GM21360 (cell line): ENCODE measurements around the gene HCAR3.
"Not testable (repeated sequence)": the region's sequence is repeated elsewhere in the genome, so short reads cannot be mapped to it uniquely, and the experiment has no call there.

Experiments used
- ATAC-seq: cut with Tn5 transposase; IDR thresholded peaks from one replicate; pipeline ENCODE4 v1.9.1; 2021; ENCODE audit warnings: mild to moderate bottlenecking, moderate library complexity; ENCODE audit not compliant: unreplicated experiment

The HCAR3 gene

GRCh38 chr12:122716658-122717057, at the start of gene HCAR3:
TSS of gene HCAR3 (minus strand) at chr12:122716811. CDS start at chr12:122716737, 74 bp downstream.
- not testable (repeated sequence) for ATAC-seq

GRCh38 chr12:122757568-122757967, 41.0 kb upstream of the HCAR3 start:
- ATAC-seq: no peak

- no peak for ATAC-seq
These were observed 38.2 kb upstream of the HCAR3 start for GRCh38 chr12:122754790-122755189.

- no peak for ATAC-seq
These were observed 36.7 kb upstream of the HCAR3 start for GRCh38 chr12:122753319-122753650.

DNA sequence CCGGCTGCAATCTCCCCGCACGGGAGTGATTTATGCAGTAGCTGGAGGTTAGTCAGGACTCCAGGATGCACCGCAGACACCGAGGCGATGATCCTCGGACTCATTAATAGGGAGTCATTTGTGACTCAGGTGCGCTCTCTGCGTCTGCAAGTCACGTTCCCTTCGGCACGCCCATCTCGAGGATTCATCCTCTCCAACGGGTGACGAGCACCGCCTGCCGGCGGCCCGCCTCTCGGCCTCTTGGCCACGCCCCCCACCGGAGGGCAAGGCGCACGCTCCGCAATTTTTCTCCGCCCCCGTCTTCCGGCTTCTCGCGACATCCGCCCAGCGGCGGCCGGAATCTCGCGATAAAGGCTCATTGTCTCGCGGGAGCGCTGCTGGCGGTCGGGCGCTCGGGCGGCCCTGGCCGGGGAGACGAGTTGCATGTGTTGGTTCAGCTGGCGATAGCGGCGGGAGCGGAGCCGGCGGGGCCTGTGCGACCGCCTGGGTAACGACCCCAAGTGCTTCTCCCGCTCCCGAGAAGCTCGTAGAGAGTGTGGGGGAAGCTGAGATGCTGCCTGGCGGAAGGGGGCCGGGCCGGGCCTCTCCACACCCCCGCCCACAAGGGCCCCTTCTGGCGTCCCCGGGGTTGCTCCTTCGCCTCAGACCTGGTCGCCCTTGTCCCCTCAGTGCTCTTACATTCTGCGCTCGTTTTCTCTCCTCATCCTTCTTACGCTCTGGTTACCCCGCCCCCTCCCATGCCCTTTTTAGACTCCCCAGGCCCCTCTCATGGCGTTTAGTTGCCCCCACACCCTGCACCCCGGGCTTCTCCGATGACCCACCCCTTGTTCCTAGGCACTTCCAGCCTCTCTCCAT, 36.1 kb upstream of the HCAR3 start, which contains the start of gene DENR:
TSS of gene DENR (plus strand) at position 361 of the 855 bp plus-strand sequence. CDS start 878 bp downstream, outside the sequence.
- peak; percentile 94 for ATAC-seq

- ATAC-seq: not testable (repeated sequence)
These were observed 34.3 kb upstream of the HCAR3 start for GRCh38 chr12:122750781-122751515.

GRCh38 chr12:122749569-122750332, 33.1 kb upstream of the HCAR3 start:
- ATAC-seq: no peak

DNA sequence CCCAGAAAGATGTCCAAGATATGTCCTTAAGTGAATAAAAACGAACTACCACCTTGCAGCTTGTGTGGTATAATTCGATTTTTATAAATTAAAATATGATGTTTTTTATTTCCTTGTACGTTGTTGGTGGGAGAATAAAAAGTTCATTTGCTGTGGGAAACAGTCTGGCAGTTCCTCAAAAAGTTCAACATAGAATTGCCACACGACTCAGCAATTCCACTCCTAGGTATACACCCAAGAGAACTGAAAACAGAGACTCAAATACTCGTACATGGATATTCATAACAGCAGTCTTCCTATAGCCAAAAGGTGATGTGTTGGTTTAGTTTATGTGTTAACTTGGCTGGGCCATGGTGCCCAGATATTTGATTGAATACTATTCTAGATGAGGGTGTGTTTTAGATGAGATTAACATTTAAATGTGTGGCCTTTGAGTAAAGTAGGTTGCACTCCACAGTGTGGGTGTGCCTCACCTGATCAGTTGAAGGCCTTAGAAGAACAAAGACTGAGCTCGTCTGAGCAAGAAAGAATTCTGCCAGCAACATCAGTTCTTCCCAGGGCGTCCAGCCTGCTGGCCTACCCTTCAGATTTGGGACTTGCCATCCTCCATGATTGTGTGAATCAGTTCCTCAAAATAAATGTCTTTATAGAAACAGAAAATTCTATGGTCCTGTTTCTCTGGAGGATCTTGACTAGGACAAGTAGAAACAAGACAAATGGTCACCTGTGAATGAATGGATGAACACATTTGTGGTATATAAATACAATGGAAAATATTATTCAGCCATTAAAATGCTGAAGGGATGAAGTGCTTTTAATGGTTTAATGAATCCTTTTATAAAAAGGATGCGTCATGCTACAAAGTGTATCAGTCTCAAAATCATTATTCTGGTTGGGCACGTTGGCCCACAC, 30.9 kb upstream of the HCAR3 start:
- ATAC-seq: no peak

- no peak for ATAC-seq
These were observed 27.4 kb upstream of the HCAR3 start for GRCh38 chr12:122743895-122744525.

DNA sequence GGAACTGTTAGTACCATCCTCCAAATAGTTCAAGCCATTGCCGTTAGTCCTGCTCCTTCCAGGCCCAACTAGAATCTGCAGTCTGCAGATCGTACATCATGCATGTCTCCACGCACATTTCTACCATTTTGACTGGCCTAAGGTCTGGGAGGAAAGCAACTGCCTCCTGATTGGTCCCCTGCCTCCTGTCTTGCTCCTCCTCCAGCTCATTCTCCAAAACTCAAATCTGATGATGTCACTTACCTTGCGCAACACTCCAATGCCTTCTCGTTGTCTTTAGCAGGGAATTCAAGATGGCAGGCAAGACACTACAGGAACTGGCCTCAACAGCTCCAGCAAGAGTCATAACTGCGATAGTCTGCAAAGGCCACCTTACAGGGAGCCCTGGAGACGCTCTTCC, 23.7 kb upstream of the HCAR3 start:
- no peak for ATAC-seq

DNA sequence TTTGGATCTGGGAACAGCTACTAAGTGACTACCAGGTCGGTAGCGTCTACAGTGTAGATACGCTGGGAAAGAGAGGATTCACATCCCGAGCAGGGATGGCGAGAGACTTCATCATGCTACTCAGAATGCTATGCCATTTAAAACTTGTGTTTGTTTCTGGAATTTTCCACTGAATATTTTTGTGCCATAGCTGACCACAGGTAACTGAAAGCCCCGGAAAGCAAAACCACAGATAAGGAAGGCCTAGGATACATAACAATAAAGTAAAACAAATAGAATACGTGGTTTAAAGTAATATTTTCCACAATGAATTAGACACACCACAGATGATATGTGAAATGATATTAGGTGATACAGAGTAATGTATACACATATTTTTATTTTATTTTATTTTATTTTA, 22.0 kb upstream of the HCAR3 start:
- no peak for ATAC-seq

GRCh38 chr12:122732611-122733010, 16.0 kb upstream of the HCAR3 start:
- no peak for ATAC-seq

DNA sequence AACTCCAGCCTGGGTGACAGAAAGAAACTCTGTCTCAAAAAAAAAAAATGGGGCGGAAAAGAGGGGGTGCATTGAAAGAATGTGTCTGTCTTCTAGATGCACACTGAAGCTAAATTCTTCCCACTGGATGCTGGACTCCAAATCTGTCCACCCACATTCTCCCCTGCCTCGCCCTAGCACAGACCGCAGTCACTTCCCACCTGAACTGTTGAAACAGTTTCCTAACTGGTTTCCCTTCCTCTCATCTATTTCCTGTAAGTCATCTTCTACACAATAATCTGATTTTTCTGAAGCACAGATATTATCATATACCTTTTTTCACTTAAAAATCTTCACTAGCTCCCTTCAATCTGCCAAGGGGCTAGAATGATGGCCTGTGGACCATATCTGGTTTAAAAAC, 15.6 kb upstream of the HCAR3 start:
- no peak for ATAC-seq

DNA sequence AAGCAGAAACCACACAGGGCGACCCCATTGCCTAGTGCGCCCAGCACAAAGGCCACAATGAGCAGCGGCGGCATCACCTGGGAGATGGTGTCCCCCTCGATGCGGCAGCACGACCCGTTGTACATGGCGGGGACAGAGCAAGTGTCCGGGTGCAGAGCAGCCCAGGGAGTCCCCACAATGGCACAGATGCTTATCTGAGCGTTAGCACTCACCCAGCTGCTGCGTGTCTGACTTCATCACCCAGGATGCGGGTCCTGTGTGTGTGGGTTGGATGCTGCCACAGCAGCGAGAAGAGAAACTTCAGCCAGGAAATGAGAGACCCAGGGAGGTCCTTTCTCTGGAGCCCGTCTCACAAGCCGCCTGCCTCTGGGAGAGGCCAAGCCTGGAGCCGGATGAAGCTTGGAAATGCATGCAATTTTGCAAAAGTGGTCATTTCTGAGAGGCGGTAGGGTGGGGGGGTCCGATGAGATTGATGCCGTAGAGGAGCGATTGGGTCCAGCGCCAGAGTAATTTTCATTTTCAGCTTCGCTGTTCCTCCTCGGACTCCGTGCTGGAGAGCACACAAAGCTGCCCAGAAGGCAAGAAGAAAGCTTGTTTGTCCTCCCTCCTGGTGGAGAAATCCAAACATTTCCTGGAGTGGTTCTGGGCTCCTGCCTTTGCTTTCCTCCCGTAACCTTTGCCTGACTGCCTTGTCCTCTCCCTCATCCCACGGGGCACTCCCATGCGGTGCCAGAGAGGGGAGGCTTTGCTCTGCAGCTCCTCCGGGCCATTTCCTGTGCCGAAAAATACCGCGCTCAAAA, 13.8 kb upstream of the HCAR3 start, which contains the start of gene HCAR1:
TSS of gene HCAR1 (minus strand) at position 630 of the 800 bp plus-strand sequence. CDS start at position 125, 505 bp downstream.
- ATAC-seq: no peak

DNA sequence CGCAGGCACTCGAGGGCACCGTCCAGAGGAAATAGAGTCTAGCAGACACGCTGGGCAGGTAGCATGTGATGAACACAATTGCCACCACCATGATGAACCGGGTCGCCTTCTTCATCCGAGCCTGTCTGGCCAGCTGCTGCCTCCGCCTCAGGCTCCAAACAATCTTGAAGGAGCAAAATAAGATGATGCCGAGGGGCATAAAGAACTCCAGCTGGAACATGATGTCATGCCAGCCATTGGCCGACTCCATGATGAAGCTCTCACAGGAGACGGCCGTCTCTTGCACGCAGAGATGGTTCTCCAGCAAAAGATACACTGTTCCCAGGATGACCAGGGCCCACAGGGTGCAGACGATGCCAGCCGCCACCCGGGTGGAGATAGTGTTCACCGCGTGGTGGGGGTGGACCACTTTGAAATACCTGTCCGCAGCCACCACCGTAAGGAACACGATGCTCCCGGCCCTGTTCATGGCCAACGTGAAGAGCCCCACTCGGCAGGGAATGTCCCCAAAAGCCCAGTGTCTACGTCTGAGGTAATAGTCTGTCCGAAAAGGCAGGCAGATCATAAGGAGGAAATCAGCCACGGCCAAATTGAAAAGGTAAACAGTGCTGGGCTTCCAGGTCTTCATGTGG, 13.1 kb upstream of the HCAR3 start:
- no peak for ATAC-seq

- peak; percentile 50 for ATAC-seq
These were observed 9.5 kb upstream of the HCAR3 start for GRCh38 chr12:122726080-122726558.

GRCh38 chr12:122725452-122726079, 9.0 kb upstream of the HCAR3 start:
- ATAC-seq: no peak
